ENCODE measurements around the gene OR51B2. TPM values are rescaled to one million over a fixed set of nuclear protein-coding genes. Genes with fewer than 3 reads are reported as not detected.

Gene OR51B2
- total and polyA plus RNA-seq, 2 of the 13 experiments (the other 11 are each of a cell fraction or from before 2014, with no cell fraction given) = not detected

GRCh38 chr11:5303626-5304025, 20.5 kb downstream of the OR51B2 start:
- no TSS peak for BruUV-seq (replicated peaks)
- FAIRE-seq (no peak), DNase-seq (ENCODE audit: low spot score) (no peak), ATAC-seq (no peak)
- intact Hi-C loops (cut with micrococcal nuclease; ENCODE audit: unreplicated experiment) (no loop called here), in situ Hi-C loops (cut with HindIII; ENCODE audit: extremely low pct_ligation_motif_present, low pct_unique_long_range_greater_than_20kb) (no loop called here)
- Histone ChIP-seq H4K20me1 (ENCODE audit: insufficient read depth, low read length) (no peaks in the 10 kb centered on the region), H3K4me1 (ENCODE audit: insufficient read depth, low read length) (no peaks in the 10 kb centered on the region), H3K27ac (ENCODE audit: extremely low read length, insufficient read depth, low read length) (no peak overlapping the region), H3K4me2 (ENCODE audit: low read depth, low read length) (no peak overlapping the region), H3K36me3 (replicated peaks in 1 of 2; ENCODE audit: control insufficient read depth in 1 of 2, insufficient read depth in 2 of 2, low read length in 2 of 2) (no peaks in the 10 kb centered on the region), H3K27me3 (ENCODE audit: control insufficient read depth in 1 of 2, insufficient read depth in 2 of 2, low read length in 2 of 2) (peaks cover 0 to 2% of the 10 kb centered on the region in 2 experiments; a peak in 1 of 5 replicates), H3K9ac (ENCODE audit: insufficient read depth, low read depth, low read length) (no peak overlapping the region), H3K9me3 (ENCODE audit: low read length) (no peaks in the 10 kb centered on the region), H2AFZ (ENCODE audit: low read length) (no peak overlapping the region), H3K4me3 (replicated peaks in 1 of 3; ENCODE audit: insufficient read depth in 1 of 3, low read depth in 2 of 3, low read length in 3 of 3) (no peak overlapping the region), H3K79me2 (ENCODE audit: insufficient read depth, low read length) (no peaks in the 10 kb centered on the region)
- 8% methylated on average over 5 of the region's 5 CpGs for whole genome bisulfite sequencing (ENCODE audit: low lambda C conversion rate)
- ChIA-PET CTCF (ENCODE audit: low intra/inter-chr PET ratio, low total read pairs) (no interaction called here), POLR2A (no interaction called here)
- TF ChIP-seq MTA3 (CRISPR knock-in tag; IDR thresholded peaks at IDR 0.05) (no peak), CBFB (CRISPR knock-in tag; IDR thresholded peaks at IDR 0.05) (no peak), ZNF7 (CRISPR knock-in tag; IDR thresholded peaks at IDR 0.05) (no peak), ZNF550 (CRISPR knock-in tag; IDR thresholded peaks at IDR 0.05; ENCODE audit: borderline replicate concordance) (no peak), ZNF503 (CRISPR knock-in tag; IDR thresholded peaks at IDR 0.05) (no peak), NONO (IDR thresholded peaks at IDR 0.05) (no peak), NONO (CRISPR knock-in tag; conservative IDR thresholded peaks at IDR 0.05) (no peak)

- TF ChIP-seq ZNF746 (CRISPR knock-in tag; IDR thresholded peaks at IDR 0.05) (no peak), RAD51 (IDR thresholded peaks at IDR 0.05; ENCODE audit: borderline replicate concordance) (no peak), HIVEP1 (CRISPR knock-in tag; IDR thresholded peaks at IDR 0.05) (no peak), ZNF296 (CRISPR knock-in tag; conservative IDR thresholded peaks at IDR 0.05) (no peak), MBNL3 (CRISPR knock-in tag; conservative IDR thresholded peaks at IDR 0.05) (no peak)
- Histone ChIP-seq H2AFZ (ENCODE audit: low read length) (no peak within 1 kb of the TSS), H3K27me3 (ENCODE audit: control insufficient read depth in 1 of 2, insufficient read depth in 2 of 2, low read length in 2 of 2) (no peaks in the 10 kb centered on the region), H3K36me3 (replicated peaks in 1 of 2; ENCODE audit: control insufficient read depth in 1 of 2, insufficient read depth in 2 of 2, low read length in 2 of 2) (no peaks in the 10 kb centered on the region), H3K79me2 (ENCODE audit: insufficient read depth, low read length) (no peaks in the 10 kb centered on the region), H4K20me1 (ENCODE audit: insufficient read depth, low read length) (no peaks in the 10 kb centered on the region), H3K27ac (ENCODE audit: extremely low read length, insufficient read depth, low read length) (no peak within 1 kb of the TSS), H3K4me3 (replicated peaks in 1 of 3; ENCODE audit: insufficient read depth in 1 of 3, low read depth in 2 of 3, low read length in 3 of 3) (no peak within 1 kb of the TSS), H3K9ac (ENCODE audit: insufficient read depth, low read depth, low read length) (no peak within 1 kb of the TSS), H3K9me3 (ENCODE audit: low read length) (no peaks in the 10 kb centered on the region), H3K4me1 (ENCODE audit: insufficient read depth, low read length) (no peaks in the 10 kb centered on the region), H3K4me2 (ENCODE audit: low read depth, low read length) (no peak within 1 kb of the TSS)
- intact Hi-C loops (cut with micrococcal nuclease; ENCODE audit: unreplicated experiment) (no loop called here), in situ Hi-C loops (cut with HindIII; ENCODE audit: extremely low pct_ligation_motif_present, low pct_unique_long_range_greater_than_20kb) (no loop called here)
- 17% methylated on average over 2 of the region's 2 CpGs for WGBS (ENCODE audit: low lambda C conversion rate)
- BruUV-seq (replicated peaks) = no TSS peak
- no peak for FAIRE-seq
- POLR2A ChIA-PET = no interaction called here
- no peak for DNase-seq (ENCODE audit: low spot score)
- CTCF ChIA-PET (ENCODE audit: low intra/inter-chr PET ratio, low total read pairs) = no interaction called here
- no peak for ATAC-seq
These were observed 22.3 kb downstream of the OR51B2 start, which contains the start of gene OR51B4 for GRCh38 chr11:5301846-5302245. Gene OR51B4 (minus strand): TSS chr11:5301946. CDS start chr11:5301946, 0 bp downstream.

Data from HepG2 (cell line).